ENCODE measurements around the gene MAP3K4.

Gene MAP3K4

GRCh38 chr6:161021998-161022743 lies 30.6 kb downstream of the MAP3K4 start:
- no peak for TF ChIP-seq CTCF (conservative IDR thresholded peaks at IDR 0.05)
- TF ChIP-seq ZFX (IDR thresholded peaks at IDR 0.05) = no peak

GRCh38 chr6:161023316-161023715 lies 31.7 kb downstream of the MAP3K4 start:
- no peak overlapping the region for H3K27ac ChIP-seq
- no peak for TF ChIP-seq CTCF (conservative IDR thresholded peaks at IDR 0.05)
- no peak for TF ChIP-seq ZFX (IDR thresholded peaks at IDR 0.05)

More at GRCh38 chr6:161021998-161022743, 30.6 kb downstream of the MAP3K4 start:
- no peak overlapping the region for H3K27ac ChIP-seq

- TF ChIP-seq ZFX (IDR thresholded peaks at IDR 0.05) = no peak
- TF ChIP-seq CTCF (conservative IDR thresholded peaks at IDR 0.05) = no peak
- H3K27ac ChIP-seq = no peak overlapping the region
Measured at GRCh38 chr6:161024364-161024920, 32.9 kb downstream of the MAP3K4 start.

GRCh38 chr6:161027385-161027784 lies 35.8 kb downstream of the MAP3K4 start:
- H3K27ac ChIP-seq = no peak overlapping the region
- no peak for TF ChIP-seq CTCF (conservative IDR thresholded peaks at IDR 0.05)
- no peak for TF ChIP-seq ZFX (IDR thresholded peaks at IDR 0.05)

GRCh38 chr6:161029195-161029809 lies 37.7 kb downstream of the MAP3K4 start:
- TF ChIP-seq CTCF (conservative IDR thresholded peaks at IDR 0.05) (no peak), ZFX (IDR thresholded peaks at IDR 0.05) (no peak)
- H3K27ac ChIP-seq = no peak overlapping the region

GRCh38 chr6:161031721-161032495 lies 40.3 kb downstream of the MAP3K4 start:
- no peak overlapping the region for H3K27ac ChIP-seq
- TF ChIP-seq CTCF (conservative IDR thresholded peaks at IDR 0.05) = no peak
